GM12878 (cell line): Measurements from ENCODE around the gene ANKDD1A. TPM values are rescaled to one million over a fixed set of nuclear protein-coding genes. Genes with fewer than 3 reads are reported as not detected.

Experiments used
- ATF3 ChIP-seq: IDR thresholded peaks from 2 replicates; pipeline ENCODE4 v1.6.1; 2011; ENCODE audit warnings: low read depth, mild to moderate bottlenecking, low read length, moderate library complexity, borderline replicate concordance; ENCODE audit errors: extremely low read depth
- ATF7 ChIP-seq: fragments of 450-650 bp; IDR thresholded peaks from 2 replicates; pipeline ENCODE4 v1.6.1; 2016; ENCODE audit warnings: low read depth, mild to moderate bottlenecking
- BACH1 ChIP-seq: fragments of 450-650 bp; IDR thresholded peaks from 2 replicates; pipeline ENCODE4 v1.6.1; 2017; ENCODE audit warnings: mild to moderate bottlenecking, borderline replicate concordance
- BHLHE40 ChIP-seq, 2 experiments: fragments of 450-650 bp in 1 of 2; IDR thresholded peaks; 2 replicates each; pipeline ENCODE4 v1.6.1; 2011 to 2017; ENCODE audit warnings: low read depth in 2 of 2, borderline replicate concordance in 1 of 2, improper control_type of control experiment in 1 of 2, low read length in 1 of 2, mild to moderate bottlenecking in 1 of 2
- CBX5 ChIP-seq: sonication (generic); IDR thresholded peaks from 2 replicates; pipeline ENCODE4 v1.6.1; 2016; ENCODE audit warnings: low read depth, moderate library complexity, mild to moderate bottlenecking, inconsistent platforms
- CHD4 ChIP-seq: fragments of 200-600 bp; sonication (generic); IDR thresholded peaks from 2 replicates; pipeline ENCODE4 v1.6.1; 2016; ENCODE audit warnings: mild to moderate bottlenecking
- EZH2 ChIP-seq: IDR thresholded peaks from 2 replicates; pipeline ENCODE4 v1.6.1; 2012; ENCODE audit warnings: low read depth, mild to moderate bottlenecking, control low read depth, inconsistent platforms, low read length, borderline replicate concordance; ENCODE audit not compliant: control insufficient read depth
- FOS ChIP-seq: IDR thresholded peaks from 3 replicates; pipeline ENCODE4 v1.6.1; 2011; ENCODE audit warnings: borderline replicate concordance; ENCODE audit not compliant: insufficient read length; ENCODE audit errors: extremely low read depth
- FOXM1 ChIP-seq: IDR thresholded peaks from 2 replicates; pipeline ENCODE4 v1.6.1; 2012; ENCODE audit warnings: low read depth, mild to moderate bottlenecking, inconsistent platforms, low read length, moderate library complexity
- IKZF1 ChIP-seq: fragments of 450-650 bp; conservative IDR thresholded peaks from 2 replicates; pipeline ENCODE4 v1.6.1; 2017; ENCODE audit warnings: antibody characterized with exemption, mild to moderate bottlenecking
- IRF4 ChIP-seq: IDR thresholded peaks from 2 replicates; pipeline ENCODE4 v1.6.1; 2011; ENCODE audit warnings: low read depth, low read length
- JUND ChIP-seq: IDR thresholded peaks from 2 replicates; pipeline ENCODE4 v1.6.1; 2012; ENCODE audit warnings: low read depth, mild to moderate bottlenecking, low read length, improper control_type of control experiment, moderate library complexity
- MTA2 ChIP-seq: fragments of 450-650 bp; IDR thresholded peaks from 2 replicates; pipeline ENCODE4 v1.6.1; 2016; ENCODE audit warnings: low read depth, mild to moderate bottlenecking, moderate library complexity
- MTA3 ChIP-seq: IDR thresholded peaks from 2 replicates; pipeline ENCODE4 v1.6.1; 2012; ENCODE audit warnings: low read length, inconsistent platforms, borderline replicate concordance
- NBN ChIP-seq: fragments of 450-650 bp; IDR thresholded peaks from 2 replicates; pipeline ENCODE4 v1.6.1; 2016
- POLR2A ChIP-seq: IDR thresholded peaks from 2 replicates; pipeline ENCODE4 v1.6.1; 2011; ENCODE audit warnings: low read depth, mild to moderate bottlenecking, low read length
- RELB ChIP-seq: fragments of 450-650 bp; IDR thresholded peaks from 2 replicates; pipeline ENCODE4 v1.6.1; 2017; ENCODE audit warnings: low read depth, mild to moderate bottlenecking, moderate library complexity
- RFX5 ChIP-seq: IDR thresholded peaks from 2 replicates; pipeline ENCODE4 v1.6.1; 2011; ENCODE audit warnings: low read depth, low read length, improper control_type of control experiment
- SREBF2 ChIP-seq: IDR thresholded peaks from 2 replicates; pipeline ENCODE4 v1.6.1; 2012; ENCODE audit warnings: mild to moderate bottlenecking, low read length
- TAF1 ChIP-seq: IDR thresholded peaks from 2 replicates; pipeline ENCODE4 v1.6.1; 2011; ENCODE audit warnings: mild to moderate bottlenecking, low read depth, low read length, borderline replicate concordance
- ZNF217 ChIP-seq: fragments of 450-650 bp; IDR thresholded peaks from 2 replicates; pipeline ENCODE4 v1.6.1; 2017; ENCODE audit warnings: antibody characterized with exemption, mild to moderate bottlenecking
- ZNF622 ChIP-seq: fragments of 450-650 bp; IDR thresholded peaks from 2 replicates; pipeline ENCODE4 v1.6.1; 2017; ENCODE audit warnings: mild to moderate bottlenecking, inconsistent platforms
- ZSCAN29 ChIP-seq: fragments of 450-650 bp; IDR thresholded peaks from 2 replicates; pipeline ENCODE4 v1.6.1; 2017; ENCODE audit warnings: mild to moderate bottlenecking, moderate library complexity
- polyA plus RNA-seq, 11 experiments: library from polyadenylated mRNA; depleted of rRNA in 4 of 11; unstranded in 6 of 11; stranded (reverse) in 5 of 11; fragments of >200 nt; fragmentation: Nextera tagmentation in 4 of 11; fragmentation: Illumina TruSeq in 1 of 11; extraction: Ambion mirVana in 4 of 11; extraction: Trizol in 1 of 11; gene quantifications; 1 replicate in 1 of 11; 2 replicates in 10 of 11; pipeline versions ENCODE4 v1.2.1 to v1.2.3, GENCODE V29; 2011 to 2016; ENCODE audit warnings: inconsistent platforms in 2 of 11, missing spikeins in 2 of 11, low read depth in 1 of 11
- total RNA-seq, 4 experiments: library from RNA; depleted of rRNA in 3 of 4; stranded (reverse); fragments of >200 nt in 3 of 4; fragmentation: Illumina TruSeq in 1 of 4; extraction: Trizol in 1 of 4; gene quantifications; 2 replicates each; pipeline versions ENCODE4 v1.2.1 to v1.2.3, GENCODE V29; 2013 to 2021
- TF ChIP-seq, protein P1 (sequence below): fragments of 450-650 bp; IDR thresholded peaks from 2 replicates; pipeline ENCODE4 v1.6.1; 2017; ENCODE audit warnings: borderline replicate concordance
- TF ChIP-seq, protein P2 (sequence below): IDR thresholded peaks from 2 replicates; pipeline ENCODE4 v1.6.1; 2012; ENCODE audit warnings: low read depth, low read length, improper control_type of control experiment

The ANKDD1A gene
- total and polyA plus RNA-seq, 10 of the 15 experiments (the other 5 are each of a cell fraction or from before 2014, with no cell fraction given) = 1.5 to 6.6 (median 4.1) TPM

DNA sequence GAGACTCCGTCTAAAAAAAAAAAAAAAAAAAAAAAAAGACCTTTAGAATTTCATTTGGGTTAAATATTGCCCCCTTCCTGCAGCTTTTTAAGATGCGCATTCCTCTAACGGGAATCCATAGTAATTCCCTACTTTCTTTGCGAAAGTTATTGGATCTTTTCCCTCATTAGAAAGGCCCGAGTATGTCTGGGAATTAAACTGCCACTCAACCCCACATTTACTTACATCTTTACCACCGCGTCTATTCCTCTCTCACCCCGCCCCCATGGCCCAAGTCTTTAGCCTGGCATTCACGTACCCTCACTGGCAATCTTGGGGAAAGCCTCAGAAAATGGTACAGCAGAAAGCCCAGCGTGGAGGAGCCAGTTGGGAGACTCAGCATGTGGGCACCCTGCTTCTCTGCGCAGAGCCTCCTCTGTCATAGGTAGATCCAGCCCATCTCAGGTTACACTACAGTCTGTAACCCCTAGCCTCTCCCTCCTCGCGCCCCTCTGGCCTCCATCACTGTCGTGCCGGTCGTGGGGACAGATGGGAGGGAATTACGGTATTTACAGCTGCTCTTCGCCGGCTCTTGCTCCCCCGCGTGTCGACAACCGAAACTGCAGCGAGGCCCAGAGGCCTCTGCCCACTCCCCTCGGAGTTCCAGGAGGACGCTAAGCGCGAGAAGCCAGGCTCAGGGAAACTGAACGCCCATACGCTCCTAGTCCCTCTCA, 6.4 kb upstream of the ANKDD1A start (continued):
- TF ChIP-seq FOS = no peak
- TF ChIP-seq MTA2 = no peak
- no peak for TF ChIP-seq RFX5
- no peak for TF ChIP-seq ATF3
- TF ChIP-seq BACH1 = no peak
- TF ChIP-seq, protein P1, sequence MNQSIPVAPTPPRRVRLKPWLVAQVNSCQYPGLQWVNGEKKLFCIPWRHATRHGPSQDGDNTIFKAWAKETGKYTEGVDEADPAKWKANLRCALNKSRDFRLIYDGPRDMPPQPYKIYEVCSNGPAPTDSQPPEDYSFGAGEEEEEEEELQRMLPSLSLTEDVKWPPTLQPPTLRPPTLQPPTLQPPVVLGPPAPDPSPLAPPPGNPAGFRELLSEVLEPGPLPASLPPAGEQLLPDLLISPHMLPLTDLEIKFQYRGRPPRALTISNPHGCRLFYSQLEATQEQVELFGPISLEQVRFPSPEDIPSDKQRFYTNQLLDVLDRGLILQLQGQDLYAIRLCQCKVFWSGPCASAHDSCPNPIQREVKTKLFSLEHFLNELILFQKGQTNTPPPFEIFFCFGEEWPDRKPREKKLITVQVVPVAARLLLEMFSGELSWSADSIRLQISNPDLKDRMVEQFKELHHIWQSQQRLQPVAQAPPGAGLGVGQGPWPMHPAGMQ = no peak
- no peak for TF ChIP-seq MTA3
- 0 out of 2 replicates have a peak, but pooled peaks have one; percentile 36 for TF ChIP-seq IRF4
- no peak for TF ChIP-seq TAF1
- no peak for TF ChIP-seq ZNF622
- TF ChIP-seq EZH2 = no peak
- TF ChIP-seq BHLHE40 (IDR thresholded peaks at IDR 0.05; ENCODE audit: borderline replicate concordance in 1 of 2, low read depth in 2 of 2, low read length in 1 of 2) = 0 out of 4 replicates have a peak, but pooled peaks of 1 of the 2 experiments have one; percentile 36
- TF ChIP-seq POLR2A = peak; percentile 24; the same call in 1 of the 2 replicates
- peak; percentile 73; the same call in 1 of the 2 replicates for TF ChIP-seq NBN
- no peak for TF ChIP-seq SREBF2
- TF ChIP-seq RELB = 0 out of 2 replicates have a peak, but pooled peaks have one; percentile 24
- TF ChIP-seq CBX5 = no peak
- TF ChIP-seq CHD4 = no peak
- TF ChIP-seq ZSCAN29 = no peak
- no peak for TF ChIP-seq FOXM1
- no peak for TF ChIP-seq ATF7
- TF ChIP-seq, protein P2, sequence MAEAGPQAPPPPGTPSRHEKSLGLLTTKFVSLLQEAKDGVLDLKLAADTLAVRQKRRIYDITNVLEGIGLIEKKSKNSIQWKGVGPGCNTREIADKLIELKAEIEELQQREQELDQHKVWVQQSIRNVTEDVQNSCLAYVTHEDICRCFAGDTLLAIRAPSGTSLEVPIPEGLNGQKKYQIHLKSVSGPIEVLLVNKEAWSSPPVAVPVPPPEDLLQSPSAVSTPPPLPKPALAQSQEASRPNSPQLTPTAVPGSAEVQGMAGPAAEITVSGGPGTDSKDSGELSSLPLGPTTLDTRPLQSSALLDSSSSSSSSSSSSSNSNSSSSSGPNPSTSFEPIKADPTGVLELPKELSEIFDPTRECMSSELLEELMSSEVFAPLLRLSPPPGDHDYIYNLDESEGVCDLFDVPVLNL = no peak
- TF ChIP-seq ZNF217 = no peak
- peak; percentile 60 for TF ChIP-seq IKZF1
- TF ChIP-seq JUND = no peak
